ENCODE measurements around the gene IRF8. TPM values are rescaled to one million over a fixed set of nuclear protein-coding genes. Genes with fewer than 3 reads are reported as not detected.

Gene IRF8
- total RNA-seq, 1 donor from 2014 or later = 1.0 TPM

GRCh38 chr16:85963753-85964285, 64.9 kb downstream of the IRF8 start:
- Mint-ChIP-seq H3K27me3 (ENCODE audit: unreplicated experiment) (no peaks in the 10 kb centered on the region), H3K36me3 (ENCODE audit: unreplicated experiment) (no peaks in the 10 kb centered on the region), H3K9me3 (ENCODE audit: unreplicated experiment) (peaks cover 10% of the 10 kb centered on the region), H3K4me1 (ENCODE audit: low read depth, unreplicated experiment) (peaks cover 4% of the 10 kb centered on the region), H3K4me3 (ENCODE audit: unreplicated experiment) (no peak overlapping the region), H3K27ac (ENCODE audit: unreplicated experiment) (peak overlapping the region; percentile 24)
- TF ChIP-seq, protein P1, sequence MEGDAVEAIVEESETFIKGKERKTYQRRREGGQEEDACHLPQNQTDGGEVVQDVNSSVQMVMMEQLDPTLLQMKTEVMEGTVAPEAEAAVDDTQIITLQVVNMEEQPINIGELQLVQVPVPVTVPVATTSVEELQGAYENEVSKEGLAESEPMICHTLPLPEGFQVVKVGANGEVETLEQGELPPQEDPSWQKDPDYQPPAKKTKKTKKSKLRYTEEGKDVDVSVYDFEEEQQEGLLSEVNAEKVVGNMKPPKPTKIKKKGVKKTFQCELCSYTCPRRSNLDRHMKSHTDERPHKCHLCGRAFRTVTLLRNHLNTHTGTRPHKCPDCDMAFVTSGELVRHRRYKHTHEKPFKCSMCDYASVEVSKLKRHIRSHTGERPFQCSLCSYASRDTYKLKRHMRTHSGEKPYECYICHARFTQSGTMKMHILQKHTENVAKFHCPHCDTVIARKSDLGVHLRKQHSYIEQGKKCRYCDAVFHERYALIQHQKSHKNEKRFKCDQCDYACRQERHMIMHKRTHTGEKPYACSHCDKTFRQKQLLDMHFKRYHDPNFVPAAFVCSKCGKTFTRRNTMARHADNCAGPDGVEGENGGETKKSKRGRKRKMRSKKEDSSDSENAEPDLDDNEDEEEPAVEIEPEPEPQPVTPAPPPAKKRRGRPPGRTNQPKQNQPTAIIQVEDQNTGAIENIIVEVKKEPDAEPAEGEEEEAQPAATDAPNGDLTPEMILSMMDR (IDR thresholded peaks at IDR 0.05; ENCODE audit: partially characterized antibody, unreplicated experiment) = no peak
- DNase-seq = no peak

GRCh38 chr16:85965125-85965524, 66.2 kb downstream of the IRF8 start:
- TF ChIP-seq, protein P1 (IDR thresholded peaks at IDR 0.05; ENCODE audit: partially characterized antibody, unreplicated experiment) = no peak
- no peaks in the 10 kb centered on the region for H3K27me3 Mint-ChIP-seq (ENCODE audit: unreplicated experiment)
- H3K36me3 Mint-ChIP-seq (ENCODE audit: unreplicated experiment) = no peaks in the 10 kb centered on the region

GRCh38 chr16:85967111-85967510, 68.1 kb downstream of the IRF8 start:
- Mint-ChIP-seq H3K27me3 (ENCODE audit: unreplicated experiment) (no peaks in the 10 kb centered on the region), H3K4me3 (ENCODE audit: unreplicated experiment) (no peak overlapping the region), H3K9me3 (ENCODE audit: unreplicated experiment) (peaks cover 9% of the 10 kb centered on the region), H3K27ac (ENCODE audit: unreplicated experiment) (no peak overlapping the region), H3K4me1 (ENCODE audit: low read depth, unreplicated experiment) (peaks cover 4% of the 10 kb centered on the region), H3K36me3 (ENCODE audit: unreplicated experiment) (peaks cover 2% of the 10 kb centered on the region)
- DNase-seq = no peak
- TF ChIP-seq, protein P1 (IDR thresholded peaks at IDR 0.05; ENCODE audit: partially characterized antibody, unreplicated experiment) = no peak

More at GRCh38 chr16:85965125-85965524, 66.2 kb downstream of the IRF8 start:
- no peak overlapping the region for H3K4me3 Mint-ChIP-seq (ENCODE audit: unreplicated experiment)
- no peak overlapping the region for H3K27ac Mint-ChIP-seq (ENCODE audit: unreplicated experiment)
- peaks cover 4% of the 10 kb centered on the region for H3K4me1 Mint-ChIP-seq (ENCODE audit: low read depth, unreplicated experiment)
- DNase-seq = no peak
- H3K9me3 Mint-ChIP-seq (ENCODE audit: unreplicated experiment) = peaks cover 10% of the 10 kb centered on the region

- TF ChIP-seq, protein P1 (IDR thresholded peaks at IDR 0.05; ENCODE audit: partially characterized antibody, unreplicated experiment) = no peak
- peaks cover 4% of the 10 kb centered on the region for H3K4me1 Mint-ChIP-seq (ENCODE audit: low read depth, unreplicated experiment)
- H3K27me3 Mint-ChIP-seq (ENCODE audit: unreplicated experiment) = no peaks in the 10 kb centered on the region
- H3K9me3 Mint-ChIP-seq (ENCODE audit: unreplicated experiment) = peaks cover 7% of the 10 kb centered on the region
- no peak for DNase-seq
- H3K36me3 Mint-ChIP-seq (ENCODE audit: unreplicated experiment) = peaks cover 4% of the 10 kb centered on the region
- no peak overlapping the region for H3K27ac Mint-ChIP-seq (ENCODE audit: unreplicated experiment)
- H3K4me3 Mint-ChIP-seq (ENCODE audit: unreplicated experiment) = no peak overlapping the region
Measured at GRCh38 chr16:85968041-85968920, 69.3 kb downstream of the IRF8 start.

DNA sequence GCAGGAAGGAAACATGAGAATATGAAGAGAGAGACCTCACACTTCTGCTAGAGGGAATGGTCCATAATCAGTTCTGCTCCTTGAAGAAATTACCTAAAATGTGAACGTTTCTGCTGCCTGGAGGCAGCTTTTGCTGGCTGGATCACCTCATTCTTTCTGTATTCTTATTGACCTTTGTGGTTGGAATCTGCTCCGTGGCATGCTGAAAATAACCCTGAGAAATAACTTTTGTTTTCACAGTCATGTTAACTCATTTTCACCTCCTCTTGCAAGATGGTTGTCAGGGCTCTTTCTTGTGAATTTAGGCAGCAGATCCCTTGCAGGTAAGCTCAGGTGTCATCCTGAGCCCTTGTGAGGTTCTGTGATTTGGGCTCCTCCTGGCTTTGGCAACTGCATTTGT, 70.2 kb downstream of the IRF8 start:
- peaks cover 8% of the 10 kb centered on the region for H3K9me3 Mint-ChIP-seq (ENCODE audit: unreplicated experiment)
- no peak for DNase-seq
- no peak overlapping the region for H3K4me3 Mint-ChIP-seq (ENCODE audit: unreplicated experiment)
- no peak overlapping the region for H3K27ac Mint-ChIP-seq (ENCODE audit: unreplicated experiment)
- peaks cover 7% of the 10 kb centered on the region for H3K36me3 Mint-ChIP-seq (ENCODE audit: unreplicated experiment)
- no peaks in the 10 kb centered on the region for H3K27me3 Mint-ChIP-seq (ENCODE audit: unreplicated experiment)
- TF ChIP-seq, protein P1 (IDR thresholded peaks at IDR 0.05; ENCODE audit: partially characterized antibody, unreplicated experiment) = no peak
- no peaks in the 10 kb centered on the region for H3K4me1 Mint-ChIP-seq (ENCODE audit: low read depth, unreplicated experiment)
